Lung (tissue), 12 donors: Measurements from ENCODE around the gene SPIRE1. TPM values are rescaled to one million over a fixed set of nuclear protein-coding genes. Genes with fewer than 3 reads are reported as not detected.

Experiments
- ATAC-seq: fragments of 200-7000 bp; cut with Tn5 transposase; one replicate; pipeline ENCODE4 v1.9.1; 2020; ENCODE audit warnings: moderate number of reproducible peaks; ENCODE audit not compliant: insufficient read depth, low FRiP score
- DNase-seq, 3 donors: peaks; one replicate each; pipeline ENCODE4 v3.0.0-alpha.2; 2013 to 2017
- H3K27ac ChIP-seq, 2 donors: one replicate each; pipeline ENCODE4 v1.5.1; 2013; ENCODE audit warnings: mild to moderate bottlenecking in 2 of 2, moderate library complexity in 2 of 2, control low read depth in 1 of 2, inconsistent platforms in 1 of 2, low read depth in 1 of 2, low read length in 1 of 2
- H3K27me3 ChIP-seq, 3 donors: one replicate each; pipeline ENCODE4 v1.5.1; 2013; ENCODE audit warnings: low read length in 2 of 3; ENCODE audit not compliant: control insufficient read depth in 3 of 3, insufficient read depth in 3 of 3
- H3K36me3 ChIP-seq, 4 donors: one replicate each; pipeline ENCODE4 v1.5.1; 2013; ENCODE audit warnings: low read length in 4 of 4, mild to moderate bottlenecking in 1 of 4, moderate library complexity in 1 of 4; ENCODE audit not compliant: control insufficient read depth in 4 of 4, insufficient read depth in 4 of 4
- H3K4me1 ChIP-seq, 5 donors: one replicate each; pipeline ENCODE4 v1.5.1; 2013; ENCODE audit warnings: low read length in 5 of 5, mild to moderate bottlenecking in 2 of 5, moderate library complexity in 1 of 5; ENCODE audit not compliant: control insufficient read depth in 5 of 5, insufficient read depth in 5 of 5
- H3K4me3 ChIP-seq: one replicate; pipeline ENCODE4 v1.5.1; 2013; ENCODE audit warnings: mild to moderate bottlenecking, control low read depth, moderate library complexity
- H3K9ac ChIP-seq, 2 donors: one replicate each; pipeline ENCODE4 v1.5.1; 2013; ENCODE audit warnings: low read length in 2 of 2, control low read depth in 1 of 2; ENCODE audit not compliant: insufficient read depth in 1 of 2
- H3K9me3 ChIP-seq, 4 donors: one replicate each; pipeline ENCODE4 v1.5.1; 2013; ENCODE audit warnings: low read length in 3 of 4, mild to moderate bottlenecking in 1 of 4, moderate library complexity in 1 of 4; ENCODE audit not compliant: control insufficient read depth in 4 of 4, insufficient read depth in 3 of 4
- WGBS, 2 donors: extraction: QIAGEN DNeasy Blood & Tissue Kit; methylation state at CpG; one replicate each; pipeline ENCODE4 v1.1.7; 2013; 5-methylcytosine and 5-hydroxymethylcytosine counted together
- polyA plus RNA-seq, 2 donors: library from polyadenylated mRNA; stranded (reverse); fragments of 200-250 nt; gene quantifications; one replicate each; pipeline ENCODE4 v1.2.1, GENCODE V29; 2013
- total RNA-seq, 2 donors: library from RNA; depleted of rRNA in 1 of 2; stranded (reverse); fragments of >200 nt in 1 of 2; gene quantifications; one replicate each; pipeline ENCODE4 v1.2.1, GENCODE V29; 2014 to 2021
- TF ChIP-seq, protein P1 (sequence below): IDR thresholded peaks from 2 replicates; pipeline ENCODE4 v1.5.1; 2012; ENCODE audit warnings: mild to moderate bottlenecking; ENCODE audit errors: control extremely low read depth, extremely low read depth
- donor health status: control.
- donor health status: control.
- donor health status: Bipolar disorder and iron deficiency.
- donor health status: healthy.
- donor health status: DM: yes; HTN: yes; CAD: no.

The SPIRE1 gene
- total and polyA plus RNA-seq, 4 donors = 8.7 to 34.0 (median 14.8) TPM

DNA sequence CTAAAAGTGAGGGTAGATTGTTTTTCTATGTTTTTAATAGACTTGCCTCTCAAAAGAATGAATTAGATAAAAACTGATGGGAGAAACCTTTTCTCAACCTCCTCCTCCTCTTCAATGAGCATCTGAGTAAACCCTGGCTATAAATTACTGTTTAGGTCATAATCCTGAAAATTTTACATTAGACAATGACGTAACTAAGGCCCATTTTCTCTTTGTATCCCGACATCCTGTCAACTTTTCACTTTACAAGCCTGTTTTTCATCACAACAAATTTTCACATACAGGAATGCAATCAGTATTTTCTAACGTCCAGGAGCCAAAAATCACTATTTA is 1.3 kb downstream of the SPIRE1 start:
- H3K27ac ChIP-seq = peak overlapping the region in 1 of 2 donors; percentile 95
- TF ChIP-seq, protein P1, sequence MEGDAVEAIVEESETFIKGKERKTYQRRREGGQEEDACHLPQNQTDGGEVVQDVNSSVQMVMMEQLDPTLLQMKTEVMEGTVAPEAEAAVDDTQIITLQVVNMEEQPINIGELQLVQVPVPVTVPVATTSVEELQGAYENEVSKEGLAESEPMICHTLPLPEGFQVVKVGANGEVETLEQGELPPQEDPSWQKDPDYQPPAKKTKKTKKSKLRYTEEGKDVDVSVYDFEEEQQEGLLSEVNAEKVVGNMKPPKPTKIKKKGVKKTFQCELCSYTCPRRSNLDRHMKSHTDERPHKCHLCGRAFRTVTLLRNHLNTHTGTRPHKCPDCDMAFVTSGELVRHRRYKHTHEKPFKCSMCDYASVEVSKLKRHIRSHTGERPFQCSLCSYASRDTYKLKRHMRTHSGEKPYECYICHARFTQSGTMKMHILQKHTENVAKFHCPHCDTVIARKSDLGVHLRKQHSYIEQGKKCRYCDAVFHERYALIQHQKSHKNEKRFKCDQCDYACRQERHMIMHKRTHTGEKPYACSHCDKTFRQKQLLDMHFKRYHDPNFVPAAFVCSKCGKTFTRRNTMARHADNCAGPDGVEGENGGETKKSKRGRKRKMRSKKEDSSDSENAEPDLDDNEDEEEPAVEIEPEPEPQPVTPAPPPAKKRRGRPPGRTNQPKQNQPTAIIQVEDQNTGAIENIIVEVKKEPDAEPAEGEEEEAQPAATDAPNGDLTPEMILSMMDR = no peak
- H3K9me3 ChIP-seq = peaks cover 0 to 4% (median 0%) of the 10 kb centered on the region in 4 donors
- DNase-seq (peak in 1 of 3 donors; percentile 57), ATAC-seq (no peak)
- WGBS, 2 donors = 12 to 28% methylated on average over 3 of the region's 3 CpGs
- H3K4me3 ChIP-seq = peak overlapping the region; percentile 90
- H3K9ac ChIP-seq = peak overlapping the region; percentile 77 to 96
- H3K27me3 ChIP-seq = no peaks in the 10 kb centered on the region
- H3K4me1 ChIP-seq = peaks cover 0 to 12% (median 8%) of the 10 kb centered on the region in 5 donors
- peaks cover 0 to 2% (median 0%) of the 10 kb centered on the region in 4 donors for H3K36me3 ChIP-seq

DNA sequence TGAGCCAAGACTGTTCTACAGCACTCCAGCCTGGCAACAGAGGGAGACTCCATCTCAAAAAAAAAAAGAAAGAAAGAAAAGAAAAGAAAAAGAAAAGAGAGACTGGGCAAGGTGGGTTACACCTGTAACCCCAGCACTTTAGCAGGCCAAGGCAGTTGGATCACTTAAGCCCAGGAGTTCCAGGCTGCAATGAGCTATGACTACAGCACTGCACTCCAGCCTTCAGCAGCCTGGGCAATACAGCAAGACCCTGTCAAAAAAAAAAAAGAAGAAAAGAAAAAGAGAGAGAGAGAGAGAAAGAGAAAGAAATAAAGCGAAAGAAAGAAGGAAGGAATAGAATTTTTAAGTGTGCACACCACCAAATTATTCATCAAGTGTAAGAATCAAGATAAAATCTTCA is 2.9 kb downstream of the SPIRE1 start:
- ATAC-seq (no peak), DNase-seq (no peak)
- H3K9ac ChIP-seq = no peak overlapping the region
- no peaks in the 10 kb centered on the region for H3K27me3 ChIP-seq
- peaks cover 0 to 4% (median 0%) of the 10 kb centered on the region in 4 donors for H3K9me3 ChIP-seq
- no peak overlapping the region for H3K27ac ChIP-seq
- TF ChIP-seq, protein P1 = no peak
- H3K4me3 ChIP-seq = no peak overlapping the region
- H3K4me1 ChIP-seq = peaks cover 0 to 12% (median 8%) of the 10 kb centered on the region in 5 donors
- H3K36me3 ChIP-seq = no peaks in the 10 kb centered on the region
- 81 to 91% methylated on average over 1 of the region's 1 CpG for WGBS, 2 donors

DNA sequence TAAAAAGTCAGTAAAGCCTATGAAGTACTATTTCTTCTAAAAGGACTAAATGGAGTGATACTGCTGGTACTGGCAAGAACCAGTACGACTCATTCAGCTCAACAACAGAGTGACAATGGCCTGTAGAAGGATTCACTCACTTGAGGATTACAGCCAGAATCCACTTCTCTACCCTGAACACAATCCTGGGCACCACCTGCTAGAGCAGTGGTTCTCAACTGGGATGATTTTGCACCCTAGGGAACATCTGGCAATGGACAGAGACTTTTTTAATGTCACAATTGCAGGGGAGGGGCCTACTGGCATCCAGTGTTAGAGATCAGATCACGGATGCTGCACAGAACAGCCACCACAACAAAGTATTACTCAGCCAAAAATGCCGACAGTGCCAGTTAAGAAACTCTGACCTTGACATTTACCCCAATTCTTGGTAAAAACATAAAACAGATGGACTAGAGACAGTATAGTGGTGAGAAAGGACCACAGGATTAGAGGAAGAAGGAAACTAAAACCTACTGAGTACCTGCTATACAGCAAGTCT is 5.0 kb downstream of the SPIRE1 start:
- TF ChIP-seq, protein P1 = no peak

DNA sequence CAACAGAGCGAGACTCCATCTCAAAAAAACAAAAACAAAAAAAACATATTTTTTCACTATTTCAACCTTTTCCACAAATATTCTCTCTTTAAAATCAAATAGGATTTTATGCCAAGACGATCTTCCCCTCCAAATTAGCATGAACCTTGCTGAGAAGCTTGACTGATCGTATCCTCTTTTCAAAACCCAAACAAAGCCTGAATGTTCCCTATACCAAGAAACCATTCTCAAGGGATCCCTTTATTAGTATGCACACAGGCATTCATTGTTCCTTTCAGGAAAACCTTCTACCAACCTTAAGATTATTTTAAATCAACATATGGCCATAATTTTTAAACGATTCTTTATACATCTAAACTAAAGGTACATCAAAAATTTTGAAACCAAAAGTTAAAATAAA is 6.3 kb downstream of the SPIRE1 start:
- Histone ChIP-seq H3K4me3 (no peak overlapping the region), H3K36me3 (peaks cover 0 to 1% (median 0%) of the 10 kb centered on the region in 4 donors), H3K27ac (no peak overlapping the region), H3K27me3 (no peaks in the 10 kb centered on the region), H3K4me1 (peaks cover 0 to 10% (median 8%) of the 10 kb centered on the region in 5 donors), H3K9me3 (no peaks in the 10 kb centered on the region), H3K9ac (no peak overlapping the region)
- TF ChIP-seq, protein P1 = no peak
- WGBS, 2 donors = 81 to 84% methylated on average over 4 of the region's 4 CpGs
- no peak for DNase-seq
- ATAC-seq = no peak

More for the DNA sequence above, 5.0 kb downstream of the SPIRE1 start:
- Histone ChIP-seq H3K36me3 (no peaks in the 10 kb centered on the region), H3K4me1 (peaks cover 0 to 12% (median 8%) of the 10 kb centered on the region in 5 donors), H3K4me3 (no peak overlapping the region), H3K9ac (no peak overlapping the region), H3K9me3 (peaks cover 0 to 4% (median 0%) of the 10 kb centered on the region in 4 donors), H3K27me3 (no peaks in the 10 kb centered on the region), H3K27ac (no peak overlapping the region)
- ATAC-seq (no peak), DNase-seq (no peak)
- WGBS, 2 donors = 50 to 58% methylated on average over 3 of the region's 3 CpGs
